DND-41 (cell line): ENCODE results near the gene TMBIM1.

Experiments used
- EZH2 ChIP-seq: IDR thresholded peaks from 3 replicates; pipeline ENCODE4 v1.6.1; 2012; ENCODE audit warnings: borderline replicate concordance, low read depth, mild to moderate bottlenecking, moderate library complexity, low read length, inconsistent platforms; ENCODE audit not compliant: severe bottlenecking
- TF ChIP-seq, protein P1 (sequence below): IDR thresholded peaks from 2 replicates; pipeline ENCODE4 v1.5.1; 2012; ENCODE audit warnings: borderline replicate concordance, low read length, moderate library complexity, mild to moderate bottlenecking; ENCODE audit not compliant: poor library complexity, severe bottlenecking; ENCODE audit errors: extremely low read depth

DNA sequence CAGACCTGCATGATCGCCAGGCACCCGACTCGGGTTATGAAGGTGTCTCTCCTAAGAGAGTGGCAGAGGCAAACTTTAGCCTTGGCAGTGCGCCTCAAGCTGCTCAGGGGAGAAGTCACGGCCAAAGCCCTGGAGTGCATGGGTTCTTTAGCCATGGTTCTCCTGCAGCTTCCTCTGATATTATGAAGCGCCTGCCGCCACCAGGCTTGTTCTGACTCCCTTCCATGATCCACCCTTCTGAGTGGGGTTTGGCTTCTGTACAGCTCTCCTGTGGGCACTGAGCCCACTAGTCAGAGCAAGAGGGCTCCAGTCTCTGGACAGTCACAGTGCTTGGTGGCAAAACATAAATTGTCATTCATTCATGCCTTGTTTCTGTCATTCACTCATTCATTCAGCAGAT, 25.9 kb upstream of the TMBIM1 start:
- TF ChIP-seq, protein P1, sequence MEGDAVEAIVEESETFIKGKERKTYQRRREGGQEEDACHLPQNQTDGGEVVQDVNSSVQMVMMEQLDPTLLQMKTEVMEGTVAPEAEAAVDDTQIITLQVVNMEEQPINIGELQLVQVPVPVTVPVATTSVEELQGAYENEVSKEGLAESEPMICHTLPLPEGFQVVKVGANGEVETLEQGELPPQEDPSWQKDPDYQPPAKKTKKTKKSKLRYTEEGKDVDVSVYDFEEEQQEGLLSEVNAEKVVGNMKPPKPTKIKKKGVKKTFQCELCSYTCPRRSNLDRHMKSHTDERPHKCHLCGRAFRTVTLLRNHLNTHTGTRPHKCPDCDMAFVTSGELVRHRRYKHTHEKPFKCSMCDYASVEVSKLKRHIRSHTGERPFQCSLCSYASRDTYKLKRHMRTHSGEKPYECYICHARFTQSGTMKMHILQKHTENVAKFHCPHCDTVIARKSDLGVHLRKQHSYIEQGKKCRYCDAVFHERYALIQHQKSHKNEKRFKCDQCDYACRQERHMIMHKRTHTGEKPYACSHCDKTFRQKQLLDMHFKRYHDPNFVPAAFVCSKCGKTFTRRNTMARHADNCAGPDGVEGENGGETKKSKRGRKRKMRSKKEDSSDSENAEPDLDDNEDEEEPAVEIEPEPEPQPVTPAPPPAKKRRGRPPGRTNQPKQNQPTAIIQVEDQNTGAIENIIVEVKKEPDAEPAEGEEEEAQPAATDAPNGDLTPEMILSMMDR: no peak
- TF ChIP-seq EZH2: no peak
